H1 (cell line): ENCODE results near the gene HTR4. TPM values are rescaled to one million over a fixed set of nuclear protein-coding genes. Genes with fewer than 3 reads are reported as not detected.

Source experiments
- CTCF ChIA-PET: fragments of 300-600 bp; sonication (Branson Sonifier 250); formaldehyde crosslinking; loops from one replicate; lab custom pipeline; 2021; ENCODE audit not compliant: partially characterized antibody; lab: Charles Lee
- POLR2A ChIA-PET: fragments of 300-600 bp; sonication (Branson Sonifier 250); formaldehyde crosslinking; loops from one replicate; lab custom pipeline; 2021; ENCODE audit warnings: inconsistent platforms; ENCODE audit not compliant: partially characterized antibody; lab: Charles Lee
- DNase-seq, 2 experiments: peaks; one replicate each; pipeline versions ENCODE4 v3.0.0 to v3.0.0-alpha.2; 2010 to 2022; ENCODE audit warnings: low spot score in 2 of 2, low read depth in 1 of 2, mixed read lengths in 1 of 2
- FAIRE-seq: peaks from 2 replicates; lab custom pipeline; 2011; peaks lifted over from hg19 to GRCh38; lab: Jason Lieb, UNC
- H2AFZ ChIP-seq: 2 replicates; pipeline ENCODE4 v1.8.1; 2012; ENCODE audit warnings: low read length, inconsistent platforms
- H2AK5ac ChIP-seq: 2 replicates; pipeline ENCODE4 v1.6.1; 2013; ENCODE audit warnings: low read depth, low read length
- H2BK120ac ChIP-seq: replicated peaks from 2 replicates; pipeline ENCODE3; 2013; ENCODE audit warnings: low read depth, low read length, inconsistent platforms
- H2BK12ac ChIP-seq: 2 replicates; pipeline ENCODE4 v1.6.1; 2013; ENCODE audit warnings: low read depth, low read length
- H2BK15ac ChIP-seq: 2 replicates; pipeline ENCODE4 v1.6.1; 2013; ENCODE audit warnings: low read length
- H2BK20ac ChIP-seq: 2 replicates; pipeline ENCODE4 v1.6.1; 2013; ENCODE audit warnings: low read length
- H2BK5ac ChIP-seq: 2 replicates; pipeline ENCODE4 v1.6.1; 2013; ENCODE audit warnings: low read depth, low read length
- H3K14ac ChIP-seq: 2 replicates; pipeline ENCODE4 v1.6.1; 2013; ENCODE audit warnings: inconsistent platforms; ENCODE audit not compliant: insufficient read length
- H3K18ac ChIP-seq: 2 replicates; pipeline ENCODE4 v1.6.1; 2013; ENCODE audit warnings: low read length; ENCODE audit errors: extremely low read depth
- H3K23ac ChIP-seq: 2 replicates; pipeline ENCODE4 v1.6.1; 2013; ENCODE audit warnings: inconsistent platforms; ENCODE audit not compliant: insufficient read length
- H3K23me2 ChIP-seq: 2 replicates; pipeline ENCODE4 v1.6.1; 2013; ENCODE audit warnings: low read depth, low read length
- H3K27ac ChIP-seq: 2 replicates; pipeline ENCODE4 v1.6.1; 2011; ENCODE audit warnings: low read depth, low read length, inconsistent platforms
- H3K27me3 ChIP-seq, 4 experiments: replicated peaks in 1 of 4; 1 replicate in 1 of 4; 2 replicates in 3 of 4; pipeline versions ENCODE4 v1.6.1 to v1.8.1; 2011 to 2013; ENCODE audit warnings: low read length in 3 of 4, mild to moderate bottlenecking in 3 of 4, inconsistent platforms in 2 of 4, mixed read lengths in 2 of 4, moderate library complexity in 1 of 4; ENCODE audit not compliant: control insufficient read depth in 3 of 4, insufficient read depth in 3 of 4; ENCODE audit errors: extremely low read depth in 1 of 4
- H3K36me3 ChIP-seq, 4 experiments: 2 replicates each; pipeline versions ENCODE4 v1.6.1 to v1.8.1; 2011 to 2013; ENCODE audit warnings: mild to moderate bottlenecking in 4 of 4, low read length in 3 of 4, moderate library complexity in 2 of 4, control low read depth in 1 of 4, inconsistent platforms in 1 of 4; ENCODE audit not compliant: insufficient read depth in 4 of 4, control insufficient read depth in 2 of 4
- H3K4ac ChIP-seq: replicated peaks from 2 replicates; pipeline ENCODE3; 2013; ENCODE audit warnings: low read length, low read depth, mixed read lengths, inconsistent platforms; ENCODE audit not compliant: insufficient read length
- H3K4me1 ChIP-seq, 4 experiments: replicated peaks in 1 of 4; 1 replicate in 1 of 4; 2 replicates in 3 of 4; pipeline versions ENCODE4 v1.6.1 to v1.8.1; 2011 to 2013; ENCODE audit warnings: low read length in 3 of 4, inconsistent platforms in 2 of 4, mixed read lengths in 1 of 4; ENCODE audit not compliant: insufficient read depth in 4 of 4, control insufficient read depth in 3 of 4
- H3K4me2 ChIP-seq, 2 experiments: 2 replicates each; pipeline versions ENCODE4 v1.6.1 to v1.8.1; 2011 to 2013; ENCODE audit warnings: low read depth in 2 of 2, low read length in 2 of 2, control low read depth in 1 of 2, inconsistent platforms in 1 of 2, mild to moderate bottlenecking in 1 of 2; ENCODE audit not compliant: insufficient read depth in 1 of 2
- H3K4me3 ChIP-seq, 4 experiments: fragments of 200-600, 300-600 bp in 1 of 4; sonication (generic), shearing (Covaris generic), sonication (Bioruptor Twin) in 1 of 4; 2 replicates each; pipeline versions ENCODE4 v1.5.1 to v1.8.1; 2011 to 2016; ENCODE audit warnings: low read length in 4 of 4, low read depth in 3 of 4, control low read depth in 2 of 4, inconsistent platforms in 2 of 4, mild to moderate bottlenecking in 2 of 4, mixed read lengths in 1 of 4, moderate library complexity in 1 of 4; ENCODE audit not compliant: insufficient read depth in 2 of 4; ENCODE audit errors: extremely low read depth in 1 of 4
- H3K56ac ChIP-seq: replicated peaks from 2 replicates; pipeline ENCODE3; 2013; ENCODE audit warnings: low read depth, mild to moderate bottlenecking, mixed read lengths, low read length, inconsistent platforms; ENCODE audit not compliant: insufficient read length
- H3K79me1 ChIP-seq: 2 replicates; pipeline ENCODE4 v1.6.1; 2013; ENCODE audit warnings: low read depth, low read length, control low read depth
- H3K79me2 ChIP-seq, 2 experiments: 2 replicates each; pipeline versions ENCODE4 v1.6.1 to v1.8.1; 2012 to 2013; ENCODE audit warnings: low read length in 2 of 2, mild to moderate bottlenecking in 2 of 2, inconsistent platforms in 1 of 2; ENCODE audit not compliant: insufficient read depth in 2 of 2, control insufficient read depth in 1 of 2
- H3K9ac ChIP-seq, 4 experiments: replicated peaks in 1 of 4; 1 replicate in 1 of 4; 2 replicates in 3 of 4; pipeline versions ENCODE4 v1.6.1 to v1.8.1; 2011 to 2013; ENCODE audit warnings: low read depth in 3 of 4, low read length in 3 of 4, control low read depth in 2 of 4, mild to moderate bottlenecking in 2 of 4, moderate library complexity in 2 of 4, inconsistent platforms in 1 of 4; ENCODE audit errors: extremely low read depth in 1 of 4
- H3K9me3 ChIP-seq, 2 experiments: 2 replicates each; pipeline versions ENCODE4 v1.6.1 to v1.8.1; 2012 to 2013; ENCODE audit warnings: mild to moderate bottlenecking in 2 of 2, moderate library complexity in 2 of 2, control low read depth in 1 of 2, inconsistent platforms in 1 of 2, low read depth in 1 of 2, low read length in 1 of 2, mixed read lengths in 1 of 2; ENCODE audit not compliant: insufficient read depth in 2 of 2
- H4K20me1 ChIP-seq, 2 experiments: replicated peaks in 1 of 2; 2 replicates each; pipeline versions ENCODE3 to v1.8.1; 2011 to 2013; ENCODE audit warnings: inconsistent platforms in 2 of 2, low read length in 2 of 2, mild to moderate bottlenecking in 1 of 2; ENCODE audit not compliant: insufficient read depth in 2 of 2, control insufficient read depth in 1 of 2
- H4K5ac ChIP-seq: 2 replicates; pipeline ENCODE4 v1.6.1; 2013; ENCODE audit warnings: low read length, low read depth, mixed read lengths, inconsistent platforms; ENCODE audit not compliant: insufficient read length
- H4K8ac ChIP-seq: 2 replicates; pipeline ENCODE4 v1.8.0; 2013; ENCODE audit warnings: mild to moderate bottlenecking, moderate library complexity, low read length, inconsistent platforms; ENCODE audit not compliant: insufficient read depth; ENCODE audit errors: extremely low read depth
- H4K91ac ChIP-seq: replicated peaks from 2 replicates; pipeline ENCODE3; 2013; ENCODE audit warnings: low read length, mixed read lengths, inconsistent platforms; ENCODE audit not compliant: insufficient read length
- ASH2L ChIP-seq: fragments of 200-600, 300-600 bp; sonication (generic); IDR thresholded peaks from one replicate; pipeline ENCODE4 v1.7.1; 2017; ENCODE audit warnings: low read length
- CBX8 ChIP-seq: fragments of 300-800, 300-1000 bp; sonication (generic); IDR thresholded peaks from 2 replicates; pipeline ENCODE4 v1.7.1; 2016; ENCODE audit warnings: low read depth, low read length, borderline replicate concordance
- CREB1 ChIP-seq: IDR thresholded peaks from 2 replicates; pipeline ENCODE4 v1.6.1; 2012; ENCODE audit warnings: inconsistent platforms
- CTBP2 ChIP-seq: IDR thresholded peaks from 2 replicates; pipeline ENCODE4 v1.7.0; 2011; ENCODE audit warnings: borderline replicate concordance, mild to moderate bottlenecking, moderate library complexity, mixed read lengths, low read length; ENCODE audit not compliant: insufficient read depth, insufficient read length
- FOSL1 ChIP-seq: IDR thresholded peaks from 2 replicates; pipeline ENCODE4 v1.6.1; 2011; ENCODE audit warnings: mild to moderate bottlenecking, low read depth, low read length, moderate library complexity; ENCODE audit not compliant: insufficient read depth
- GABPA ChIP-seq: IDR thresholded peaks from 2 replicates; pipeline ENCODE4 v1.6.1; 2011; ENCODE audit warnings: mild to moderate bottlenecking, low read length, moderate library complexity, borderline replicate concordance; ENCODE audit not compliant: insufficient read depth
- GTF2F1 ChIP-seq: IDR thresholded peaks from 2 replicates; pipeline ENCODE4 v1.6.1; 2012; ENCODE audit warnings: low read depth, low read length, improper control_type of control experiment, borderline replicate concordance
- KDM4A ChIP-seq: IDR thresholded peaks from one replicate; pipeline ENCODE4 v1.7.1; 2012; ENCODE audit warnings: low read depth, mild to moderate bottlenecking, moderate library complexity, low read length, inconsistent platforms; ENCODE audit not compliant: severe bottlenecking
- POLR2A ChIP-seq, 2 experiments: IDR thresholded peaks; 1 replicate in 1 of 2; 2 replicates in 1 of 2; pipeline ENCODE4 v1.6.1; 2011; ENCODE audit warnings: low read depth in 2 of 2, low read length in 2 of 2, mild to moderate bottlenecking in 2 of 2; ENCODE audit errors: control extremely low read depth in 1 of 2
- RXRA ChIP-seq: IDR thresholded peaks from 2 replicates; pipeline ENCODE4 v1.6.1; 2011; ENCODE audit warnings: low read depth, mild to moderate bottlenecking, low read length, moderate library complexity; ENCODE audit not compliant: insufficient read depth
- SAP30 ChIP-seq: fragments of 300-600 bp; sonication (generic); IDR thresholded peaks from 2 replicates; pipeline ENCODE4 v1.7.1; 2012; ENCODE audit warnings: low read length, moderate library complexity, mild to moderate bottlenecking, inconsistent platforms; ENCODE audit not compliant: insufficient read depth, insufficient replicate concordance
- SUZ12 ChIP-seq: fragments of 200-600 bp; sonication (generic); IDR thresholded peaks from 2 replicates; pipeline ENCODE4 v1.6.1; 2012; ENCODE audit warnings: mild to moderate bottlenecking, inconsistent platforms, low read length, moderate library complexity, mixed read lengths
- TEAD4 ChIP-seq: IDR thresholded peaks from 2 replicates; pipeline ENCODE4 v1.6.1; 2012; ENCODE audit warnings: low read depth, low read length, inconsistent platforms, mixed read lengths
- WGBS, 2 experiments: shearing (Covaris generic) in 1 of 2; methylation state at CpG; one replicate each; pipeline versions ENCODE4 v1.1.6 to v1.1.7; 2013 to 2015; ENCODE audit warnings: low lambda C conversion rate in 2 of 2, mixed read lengths in 2 of 2, inconsistent platforms in 1 of 2, low coverage in 1 of 2, missing lambda C conversion rate in 1 of 2; ENCODE audit not compliant: insufficient replicate concordance in 2 of 2, insufficient coverage in 1 of 2, insufficient read length in 1 of 2; ENCODE audit errors: extremely low coverage in 1 of 2, missing lambda C conversion rate in 1 of 2; 5-methylcytosine and 5-hydroxymethylcytosine counted together
- polyA plus RNA-seq, 7 experiments: library from polyadenylated mRNA; depleted of rRNA in 3 of 7; stranded (reverse) in 5 of 7; unstranded in 2 of 7; fragments of >200 nt in 5 of 7; fragments of 200-250 nt in 2 of 7; gene quantifications; 1 replicate in 5 of 7; 2 replicates in 1 of 7; 4 replicates in 1 of 7; pipeline versions ENCODE4 v1.2.1 to v1.2.3, GENCODE V29; 2011 to 2013; ENCODE audit warnings: missing spikeins in 2 of 7, mixed read lengths in 2 of 7
- total RNA-seq: library from RNA; stranded (reverse); fragmentation: NEBNext Ultra II Directional; extraction: Animal tissue kit (Norgen Biotek cat#: 25700); gene quantifications from 2 replicates; pipeline ENCODE4 v1.2.1, GENCODE V29; 2021

HTR4 gene
- total and polyA plus RNA-seq, 2 of the 8 experiments (the other 6 are each of a cell fraction or from before 2014, with no cell fraction given) = not detected

GRCh38 chr5:148474025-148474511 is 180.3 kb downstream of the HTR4 start:
- no peaks in the 10 kb centered on the region for H4K20me1 ChIP-seq
- no peak overlapping the region for H3K4me2 ChIP-seq
- ChIA-PET POLR2A (no interaction called here), CTCF (interaction anchor here (1.1 kb wide), 1 partner anchor 226 kb away, joined by 3 read pairs; no protein-coding TSS in a partner anchor)
- H3K14ac ChIP-seq = no peak overlapping the region
- no peak overlapping the region for H3K27ac ChIP-seq
- H3K23me2 ChIP-seq = no peaks in the 10 kb centered on the region
- H3K79me2 ChIP-seq = no peaks in the 10 kb centered on the region
- no peak overlapping the region for H2BK5ac ChIP-seq
- no peaks in the 10 kb centered on the region for H3K79me1 ChIP-seq
- FAIRE-seq (no peak), DNase-seq (no peak)
- H2AFZ ChIP-seq = 0 out of 2 replicates have a peak overlapping the region, but pooled peaks have one; percentile 35
- no peak overlapping the region for H3K9ac ChIP-seq
- H3K4me1 ChIP-seq = no peaks in the 10 kb centered on the region
- H2BK12ac ChIP-seq = no peak overlapping the region
- no peak overlapping the region for H2BK15ac ChIP-seq
- no peak overlapping the region for H3K23ac ChIP-seq
- no peaks in the 10 kb centered on the region for H3K27me3 ChIP-seq
- no peaks in the 10 kb centered on the region for H3K9me3 ChIP-seq
- no peak overlapping the region for H4K8ac ChIP-seq
- no peak overlapping the region for H2AK5ac ChIP-seq
- H3K18ac ChIP-seq = no peak overlapping the region
- H3K36me3 ChIP-seq = no peaks in the 10 kb centered on the region
- no peak overlapping the region for H2BK120ac ChIP-seq
- no peak overlapping the region for H4K91ac ChIP-seq
- no peak overlapping the region for H3K56ac ChIP-seq
- H3K4me3 ChIP-seq = no peak overlapping the region
- 94% methylated on average over 8 of the region's 8 CpGs; no CpG with 5 or more reads in 1 of the 2 experiments for WGBS, 2 experiments
- H3K4ac ChIP-seq = no peak overlapping the region
- H2BK20ac ChIP-seq = no peak overlapping the region
- TF ChIP-seq SAP30 (no peak), TEAD4 (no peak), GABPA (no peak), ASH2L (no peak), CBX8 (no peak), POLR2A (IDR thresholded peaks at IDR 0.05; ENCODE audit: control extremely low read depth in 1 of 2, low read depth in 2 of 2, low read length in 2 of 2) (no peak), FOSL1 (no peak), RXRA (no peak), KDM4A (no peak), CREB1 (no peak), GTF2F1 (no peak), CTBP2 (no peak), SUZ12 (no peak)
- no peak overlapping the region for H4K5ac ChIP-seq
